MM.1S (cell line): ENCODE data around the gene RFTN1.

ENCODE experiments used
- CTCF ChIP-seq: fragments of 300-600 bp; sonication (generic); IDR thresholded peaks from 2 replicates; pipeline ENCODE4 v1.5.1; 2016; ENCODE audit warnings: antibody characterized with exemption, low read length, mixed read lengths
- EZH2 ChIP-seq: fragments of 300-600 bp; sonication (generic); optimal IDR thresholded peaks from 2 replicates; pipeline ENCODE3; 2017; ENCODE audit warnings: low read depth, mild to moderate bottlenecking, antibody characterized with exemption, low read length, mixed read lengths

GRCh38 chr3:16504692-16505091, 8.8 kb downstream of the RFTN1 start:
- TF ChIP-seq CTCF (no peak), EZH2 (no peak)
